HTERT RPE-1 (cell line): ENCODE measurements around the gene LGR6.

ENCODE experiments used
- in situ Hi-C: fragments of 300-500 bp; cut with MboI; formaldehyde crosslinking; loops from 4 replicates; pipeline ENCODE4 v1.14.3; 2020; ENCODE audit warnings: low sequenced_read_pairs

LGR6 gene

GRCh38 chr1:202283991-202284390, 90.4 kb downstream of the LGR6 start:
- in situ Hi-C loops = no loop called here

- in situ Hi-C loops = no loop called here
Observed at GRCh38 chr1:202285908-202286307, 92.3 kb downstream of the LGR6 start.

- in situ Hi-C loops = no loop called here
Observed at GRCh38 chr1:202286622-202287097, 93.1 kb downstream of the LGR6 start.

- in situ Hi-C loops = no loop called here
Observed at GRCh38 chr1:202287196-202287595, 93.6 kb downstream of the LGR6 start.

GRCh38 chr1:202288177-202288576, 94.6 kb downstream of the LGR6 start:
- in situ Hi-C loops = no loop called here

- in situ Hi-C loops = no loop called here
Observed at GRCh38 chr1:202289009-202289408, 95.4 kb downstream of the LGR6 start.

GRCh38 chr1:202291001-202291400, 97.4 kb downstream of the LGR6 start:
- in situ Hi-C loops = no loop called here

- in situ Hi-C loops = no loop called here
Observed at GRCh38 chr1:202291961-202292712, 98.5 kb downstream of the LGR6 start.

GRCh38 chr1:202292773-202293172, 99.2 kb downstream of the LGR6 start:
- in situ Hi-C loops = no loop called here

GRCh38 chr1:202293569-202293968, 100.0 kb downstream of the LGR6 start:
- in situ Hi-C loops = no loop called here

GRCh38 chr1:202302166-202302565, 108.6 kb downstream of the LGR6 start:
- in situ Hi-C loops = no loop called here

GRCh38 chr1:202304375-202304774, 110.8 kb downstream of the LGR6 start:
- in situ Hi-C loops = no loop called here

- in situ Hi-C loops = no loop called here
Observed at GRCh38 chr1:202305168-202305567, 111.6 kb downstream of the LGR6 start.

- in situ Hi-C loops = no loop called here
Observed at GRCh38 chr1:202306535-202307345, 113.1 kb downstream of the LGR6 start.

- in situ Hi-C loops = no loop called here
Observed at GRCh38 chr1:202310071-202310725, 116.6 kb downstream of the LGR6 start.

- in situ Hi-C loops = no loop called here
Observed at GRCh38 chr1:202310746-202311145, 117.1 kb downstream of the LGR6 start.

GRCh38 chr1:202311875-202312635, 118.5 kb downstream of the LGR6 start:
- in situ Hi-C loops = no loop called here

GRCh38 chr1:202315576-202316168, 122.1 kb downstream of the LGR6 start:
- in situ Hi-C loops = no loop called here

- in situ Hi-C loops = no loop called here
Observed at GRCh38 chr1:202316186-202316585, 122.6 kb downstream of the LGR6 start.
